A549 (cell line): ENCODE data around the gene MIOX. TPM values are rescaled to one million over a fixed set of nuclear protein-coding genes. Genes with fewer than 3 reads are reported as not detected.
"Not testable (repeated sequence)": the region's sequence is repeated elsewhere in the genome, so short reads cannot be mapped to it uniquely, and the experiment has no call there.

Experiments
- ATAC-seq, 2 experiments: fragments of 200-7000 bp in 1 of 2; fragments of >200 bp in 1 of 2; cut with Nextera tagmentation in 1 of 2; cut with Tn5 transposase in 1 of 2; 3 replicates each; pipeline versions ENCODE4 v1.8.0 to v1.9.1; 2018 to 2020; ENCODE audit warnings: mild to moderate bottlenecking in 1 of 2, moderate library complexity in 1 of 2
- CTCF ChIA-PET: fragments of 300-600 bp; sonication (Branson Sonifier 250); formaldehyde crosslinking; extraction: SDS; loops from one replicate; lab custom pipeline; 2021; ENCODE audit warnings: antibody characterized with exemption, inconsistent platforms; lab: Yijun Ruan, JAX
- POLR2A ChIA-PET: fragments of 350-600 bp; formaldehyde crosslinking; extraction: SDS; loops from one replicate; lab custom pipeline; 2021; ENCODE audit warnings: antibody characterized with exemption, inconsistent platforms; lab: Yijun Ruan, JAX
- DNase-seq, 2 experiments: peaks; one replicate each; pipeline versions ENCODE4 v3.0.0 to v3.0.0-alpha.2; 2011 to 2016; ENCODE audit warnings: low read depth in 1 of 2, low spot score in 1 of 2
- FAIRE-seq: peaks from 2 replicates; lab custom pipeline; 2011; peaks lifted over from hg19 to GRCh38; lab: Jason Lieb, UNC
- H3K27ac ChIP-seq, 2 experiments: fragments of >200 bp; sonication (Bioruptor Twin); formaldehyde crosslinking; 3 replicates each; pipeline ENCODE4 v1.5.1; 2016 to 2017
- H3K4me1 ChIP-seq: fragments of >200 bp; sonication (Bioruptor Twin); formaldehyde crosslinking; 3 replicates; pipeline ENCODE4 v1.6.1; 2016
- H3K4me2 ChIP-seq: fragments of >200 bp; sonication (Bioruptor Twin); formaldehyde crosslinking; 3 replicates; pipeline ENCODE4 v1.6.1; 2016
- H3K4me3 ChIP-seq: fragments of >200 bp; sonication (Bioruptor Twin); formaldehyde crosslinking; 3 replicates; pipeline ENCODE4 v1.5.1; 2016
- H3K9me3 ChIP-seq: fragments of >200 bp; sonication (Bioruptor Twin); formaldehyde crosslinking; 3 replicates; pipeline ENCODE4 v1.6.1; 2016
- CBX2 ChIP-seq: fragments of 200-600 bp; sonication (generic); IDR thresholded peaks from 2 replicates; pipeline ENCODE4 v1.6.1; 2016; ENCODE audit warnings: low read depth, mild to moderate bottlenecking, borderline replicate concordance
- CEBPB ChIP-seq, 2 experiments: fragments of >200 bp in 1 of 2; sonication (Bioruptor Twin) in 1 of 2; formaldehyde crosslinking in 1 of 2; IDR thresholded peaks; 2 replicates each; pipeline ENCODE4 v1.6.1; 2012 to 2016
- CTCF ChIP-seq: fragments of >200 bp; sonication (Bioruptor Twin); formaldehyde crosslinking; IDR thresholded peaks from 3 replicates; pipeline ENCODE4 v1.5.1; 2016
- E2F6 ChIP-seq: IDR thresholded peaks from 2 replicates; pipeline ENCODE4 v1.6.1; 2012; ENCODE audit warnings: low read depth, borderline replicate concordance
- EP300 ChIP-seq, 2 experiments: fragments of >200 bp; sonication (Bioruptor Twin); formaldehyde crosslinking; IDR thresholded peaks; 2 replicates in 1 of 2; 3 replicates in 1 of 2; pipeline ENCODE4 v1.6.1; 2016 to 2017
- HEYL ChIP-seq: fragments of 250-450 bp; sonication (Bioruptor Pico); IDR thresholded peaks from 2 replicates; pipeline ENCODE4 v1.8.0; 2021; ENCODE audit warnings: mild to moderate bottlenecking, moderate library complexity
- HMGXB4 ChIP-seq: fragments of 250-450 bp; sonication (Bioruptor Pico); IDR thresholded peaks from 2 replicates; pipeline ENCODE4 v1.5.0; 2021; ENCODE audit warnings: mild to moderate bottlenecking, moderate library complexity, borderline replicate concordance
- KDM1A ChIP-seq: fragments of 200-600 bp; sonication (generic); IDR thresholded peaks from 2 replicates; pipeline ENCODE4 v1.6.1; 2016; ENCODE audit warnings: low read depth, mild to moderate bottlenecking
- POLR2AphosphoS2 ChIP-seq: conservative IDR thresholded peaks from 2 replicates; pipeline ENCODE4 v1.6.1; 2012; ENCODE audit warnings: low read length, improper control_type of control experiment, inconsistent platforms
- RAD21 ChIP-seq, 2 experiments: fragments of >200 bp in 1 of 2; sonication (Bioruptor Twin) in 1 of 2; formaldehyde crosslinking in 1 of 2; IDR thresholded peaks in 1 of 2; conservative IDR thresholded peaks in 1 of 2; 2 replicates in 1 of 2; 3 replicates in 1 of 2; pipeline ENCODE4 v1.6.1; 2012 to 2018; ENCODE audit warnings: inconsistent platforms in 1 of 2
- RCOR1 ChIP-seq: fragments of 150-350 bp; IDR thresholded peaks from 2 replicates; pipeline ENCODE4 v1.6.1; 2014; ENCODE audit warnings: antibody characterized with exemption, low read length, low read depth
- SMC3 ChIP-seq: fragments of >200 bp; sonication (Bioruptor Twin); formaldehyde crosslinking; IDR thresholded peaks from 3 replicates; pipeline ENCODE4 v1.6.1; 2018; ENCODE audit warnings: inconsistent platforms
- TFCP2L1 ChIP-seq: fragments of 250-450 bp; sonication (Bioruptor Pico); IDR thresholded peaks from 2 replicates; pipeline ENCODE4 v1.5.0; 2021; ENCODE audit warnings: mild to moderate bottlenecking
- ZNF302 ChIP-seq: fragments of 250-450 bp; sonication (Bioruptor Pico); IDR thresholded peaks from 2 replicates; pipeline ENCODE4 v1.9.0; 2021; ENCODE audit warnings: inconsistent platforms, mild to moderate bottlenecking, moderate library complexity
- WGBS: methylation state at CpG from one replicate; pipeline ENCODE4 v1.1.6; 2017; ENCODE audit errors: missing lambda C conversion rate; 5-methylcytosine and 5-hydroxymethylcytosine counted together
- polyA plus RNA-seq, 4 experiments: library from polyadenylated mRNA; depleted of rRNA in 3 of 4; stranded (reverse); fragments of >200 nt; fragmentation: RNase III in 1 of 4; extraction: RNeasy Plus Mini Kit Qiagen cat#74134 plus additional on column Dnase treatment in 1 of 4; gene quantifications; 2 replicates in 3 of 4; 3 replicates in 1 of 4; pipeline ENCODE4 v1.2.3, GENCODE V29; 2011 to 2017
- TF ChIP-seq, protein P1 (sequence below): fragments of 150-350 bp; IDR thresholded peaks from 2 replicates; pipeline ENCODE4 v1.6.1; 2014; ENCODE audit warnings: low read depth, mild to moderate bottlenecking, low read length

The MIOX gene
- polyA plus RNA-seq, 2 of the 4 experiments (the other 2 are of a cell fraction), result 0.08 TPM; not detected in 1

- Histone ChIP-seq H3K4me2 (peak overlapping the region; percentile 92), H3K9me3 (no peaks in the 10 kb centered on the region)
- no peak for FAIRE-seq
- TF ChIP-seq CEBPB (IDR thresholded peaks at IDR 0.05) (no peak), TFCP2L1 (CRISPR knock-in tag) (no peak), EP300 (IDR thresholded peaks at IDR 0.05) (no peak), HMGXB4 (CRISPR knock-in tag) (no peak), ZNF302 (no peak), E2F6 (no peak), SMC3 (no peak), RAD21 (conservative IDR thresholded peaks at IDR 0.05 in 1 of 2, IDR thresholded peaks at IDR 0.05 in 1 of 2) (no peak), POLR2AphosphoS2 (no peak), CTCF (no peak), CBX2 (no peak), RCOR1 (no peak), HEYL (no peak), KDM1A (no peak)
- TF ChIP-seq, protein P1, sequence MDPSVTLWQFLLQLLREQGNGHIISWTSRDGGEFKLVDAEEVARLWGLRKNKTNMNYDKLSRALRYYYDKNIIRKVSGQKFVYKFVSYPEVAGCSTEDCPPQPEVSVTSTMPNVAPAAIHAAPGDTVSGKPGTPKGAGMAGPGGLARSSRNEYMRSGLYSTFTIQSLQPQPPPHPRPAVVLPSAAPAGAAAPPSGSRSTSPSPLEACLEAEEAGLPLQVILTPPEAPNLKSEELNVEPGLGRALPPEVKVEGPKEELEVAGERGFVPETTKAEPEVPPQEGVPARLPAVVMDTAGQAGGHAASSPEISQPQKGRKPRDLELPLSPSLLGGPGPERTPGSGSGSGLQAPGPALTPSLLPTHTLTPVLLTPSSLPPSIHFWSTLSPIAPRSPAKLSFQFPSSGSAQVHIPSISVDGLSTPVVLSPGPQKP, result no peak
- TF ChIP-seq, all 56 proteins: peak for 0
- peaks cover 23% of the 10 kb centered on the region for H3K4me1 ChIP-seq
- ATAC-seq (no peak), DNase-seq (no peak)
- CTCF ChIA-PET, result interaction anchor here (0.7 to 1.8 kb wide), 3 partner anchors 14 to 280 kb away, joined by 3 to 7 read pairs (median 4); no protein-coding TSS in a partner anchor
- POLR2A ChIA-PET, result interaction anchor here (1.3 kb wide), 1 partner anchor 9 kb away, joined by 3 read pairs; no protein-coding TSS in a partner anchor
- WGBS, result 86% methylated on average over 19 of the region's 19 CpGs
- peak overlapping the region; percentile 64; the same call in 1 of the 3 replicates for H3K4me3 ChIP-seq
- H3K27ac ChIP-seq, result peak overlapping the region; percentile 95 to 98
Observed at GRCh38 chr22:50532824-50533796, 46.5 kb downstream of the MIOX start.

GRCh38 chr22:50533856-50534711 lies 47.4 kb downstream of the MIOX start:
- WGBS, result 89% methylated on average over 21 of the region's 21 CpGs
- H3K9me3 ChIP-seq, ATAC-seq, H3K4me2 ChIP-seq, FAIRE-seq, POLR2A ChIA-PET, H3K4me3 ChIP-seq, DNase-seq: not testable (repeated sequence)
- Histone ChIP-seq H3K4me1 (peaks cover 32% of the 10 kb centered on the region), H3K27ac (peak overlapping the region; percentile 31 to 98; a peak in 5 of 6 replicates)
- CTCF ChIA-PET, result interaction anchor here (1.0 to 1.7 kb wide), 2 partner anchors 8 to 15 kb away, joined by 3 read pairs; no protein-coding TSS in a partner anchor
